BLaER1 (cell line): ENCODE data around the gene PRKCQ.

Experiments used
- H3K27ac ChIP-seq: shearing (Covaris generic); formaldehyde crosslinking; 2 replicates; pipeline ENCODE4 v1.8.1; 2022
- H3K27me3 ChIP-seq: shearing (Covaris generic); formaldehyde crosslinking; 2 replicates; pipeline ENCODE4 v1.8.1; 2022
- H3K36me3 ChIP-seq: shearing (Covaris generic); formaldehyde crosslinking; 2 replicates; pipeline ENCODE4 v1.8.1; 2022
- H3K4me1 ChIP-seq: shearing (Covaris generic); formaldehyde crosslinking; 2 replicates; pipeline ENCODE4 v1.8.1; 2022
- H3K4me2 ChIP-seq: shearing (Covaris generic); formaldehyde crosslinking; 2 replicates; pipeline ENCODE4 v1.8.1; 2022
- H3K4me3 ChIP-seq: shearing (Covaris generic); formaldehyde crosslinking; 2 replicates; pipeline ENCODE4 v1.8.1; 2022
- H3K9ac ChIP-seq: shearing (Covaris generic); formaldehyde crosslinking; 2 replicates; pipeline ENCODE4 v1.8.1; 2022
- H3K9me3 ChIP-seq: shearing (Covaris generic); formaldehyde crosslinking; 2 replicates; pipeline ENCODE4 v1.8.1; 2022
- H4K20me1 ChIP-seq: shearing (Covaris generic); formaldehyde crosslinking; 2 replicates; pipeline ENCODE4 v1.8.1; 2022
- Cebpa-rat ChIP-seq: shearing (Covaris generic); IDR thresholded peaks from 2 replicates; pipeline ENCODE4 v1.8.1; 2022

The PRKCQ gene

DNA sequence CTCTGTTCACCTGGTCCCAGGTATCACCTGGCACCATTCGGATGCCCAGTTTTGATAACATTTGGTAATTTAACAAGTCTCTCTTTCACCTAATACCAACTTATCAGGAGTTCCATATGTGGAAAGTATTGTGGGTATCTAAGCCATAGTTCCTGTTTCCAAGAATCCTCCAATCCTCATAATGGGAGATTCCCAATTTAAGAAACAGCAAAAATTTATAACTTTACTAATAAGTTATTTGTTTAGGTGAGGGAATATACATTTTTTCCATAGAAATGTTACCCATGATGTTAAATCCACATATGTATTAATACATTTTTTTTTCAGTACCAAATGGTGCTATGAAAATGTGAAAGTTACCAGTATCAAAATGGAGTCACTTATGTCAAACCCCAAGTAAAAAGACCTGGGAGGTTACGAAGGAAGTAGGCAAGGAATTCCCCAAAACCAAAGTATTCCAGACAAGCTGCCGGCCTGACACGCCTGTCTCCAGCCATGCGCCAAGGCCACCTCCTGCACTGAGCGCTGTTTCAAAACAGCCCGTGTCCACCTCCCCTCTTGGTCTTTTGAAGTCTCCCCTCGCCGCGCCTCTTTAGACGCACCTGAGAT, 44.8 kb downstream of the PRKCQ start:
- H4K20me1 ChIP-seq: no peaks in the 10 kb centered on the region
- no peak overlapping the region for H3K4me3 ChIP-seq
- no peak overlapping the region for H3K4me2 ChIP-seq
- peaks cover 5% of the 10 kb centered on the region for H3K36me3 ChIP-seq
- no peaks in the 10 kb centered on the region for H3K9me3 ChIP-seq
- no peak for TF ChIP-seq Cebpa-rat
- no peak overlapping the region for H3K9ac ChIP-seq
- peaks cover 13% of the 10 kb centered on the region for H3K4me1 ChIP-seq
- H3K27me3 ChIP-seq: no peaks in the 10 kb centered on the region
- H3K27ac ChIP-seq: no peak overlapping the region

- H3K4me1 ChIP-seq: peaks cover 2% of the 10 kb centered on the region
- H3K27ac ChIP-seq: no peak overlapping the region
- H3K36me3 ChIP-seq: peaks cover 5% of the 10 kb centered on the region
- 0 out of 2 replicates have a peak, but pooled peaks cover 7% of the 10 kb centered on the region for H4K20me1 ChIP-seq
- TF ChIP-seq Cebpa-rat: no peak
- H3K27me3 ChIP-seq: no peaks in the 10 kb centered on the region
- H3K4me3 ChIP-seq: no peak overlapping the region
- no peak overlapping the region for H3K4me2 ChIP-seq
- H3K9me3 ChIP-seq: no peaks in the 10 kb centered on the region
- no peak overlapping the region for H3K9ac ChIP-seq
Measured at GRCh38 chr10:6532321-6532720, 47.8 kb downstream of the PRKCQ start.

DNA sequence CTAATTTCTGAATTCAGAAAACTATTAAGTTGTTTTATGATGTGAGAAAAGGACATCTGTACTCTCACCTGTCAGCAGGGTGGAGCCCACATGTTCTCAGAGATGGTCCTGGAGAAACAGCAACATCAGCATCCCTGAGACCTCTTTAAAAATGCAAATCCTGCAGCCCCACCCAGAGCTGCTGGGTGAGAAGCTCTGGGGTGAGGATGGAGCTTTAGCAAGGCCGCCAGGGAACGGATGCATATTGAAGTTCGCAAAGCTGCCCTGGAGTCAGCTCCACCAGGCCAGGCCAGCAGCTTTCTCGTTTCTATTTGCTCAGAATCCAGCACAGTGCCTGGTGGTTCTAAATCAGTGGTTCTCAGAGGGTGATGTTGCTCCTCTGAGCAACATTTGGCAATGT, 49.1 kb downstream of the PRKCQ start:
- no peak for TF ChIP-seq Cebpa-rat
- Histone ChIP-seq H3K27ac (no peak overlapping the region), H3K9ac (no peak overlapping the region)

GRCh38 chr10:6530211-6530840, 49.8 kb downstream of the PRKCQ start:
- Histone ChIP-seq H4K20me1 (0 out of 2 replicates have a peak, but pooled peaks cover 7% of the 10 kb centered on the region), H3K9me3 (no peaks in the 10 kb centered on the region), H3K4me1 (no peaks in the 10 kb centered on the region), H3K9ac (no peak overlapping the region), H3K4me3 (no peak overlapping the region), H3K27ac (no peak overlapping the region), H3K27me3 (no peaks in the 10 kb centered on the region), H3K4me2 (no peak overlapping the region), H3K36me3 (peaks cover 3% of the 10 kb centered on the region; the same call in 1 of the 2 replicates)
- TF ChIP-seq Cebpa-rat: no peak

More for the DNA sequence above, 49.1 kb downstream of the PRKCQ start:
- Histone ChIP-seq H3K4me1 (no peaks in the 10 kb centered on the region), H4K20me1 (0 out of 2 replicates have a peak, but pooled peaks cover 7% of the 10 kb centered on the region), H3K9me3 (no peaks in the 10 kb centered on the region), H3K27me3 (no peaks in the 10 kb centered on the region), H3K36me3 (peaks cover 7% of the 10 kb centered on the region), H3K4me2 (no peak overlapping the region), H3K4me3 (no peak overlapping the region)

GRCh38 chr10:6528198-6528950, 51.7 kb downstream of the PRKCQ start:
- H3K4me3 ChIP-seq: no peak overlapping the region
- no peaks in the 10 kb centered on the region for H3K4me1 ChIP-seq
- peaks cover 3% of the 10 kb centered on the region; the same call in 1 of the 2 replicates for H3K36me3 ChIP-seq
- no peak for TF ChIP-seq Cebpa-rat
- H4K20me1 ChIP-seq: 0 out of 2 replicates have a peak, but pooled peaks cover 7% of the 10 kb centered on the region
- no peak overlapping the region for H3K27ac ChIP-seq
- no peaks in the 10 kb centered on the region for H3K27me3 ChIP-seq
- H3K4me2 ChIP-seq: no peak overlapping the region
- H3K9ac ChIP-seq: no peak overlapping the region
- no peaks in the 10 kb centered on the region for H3K9me3 ChIP-seq

DNA sequence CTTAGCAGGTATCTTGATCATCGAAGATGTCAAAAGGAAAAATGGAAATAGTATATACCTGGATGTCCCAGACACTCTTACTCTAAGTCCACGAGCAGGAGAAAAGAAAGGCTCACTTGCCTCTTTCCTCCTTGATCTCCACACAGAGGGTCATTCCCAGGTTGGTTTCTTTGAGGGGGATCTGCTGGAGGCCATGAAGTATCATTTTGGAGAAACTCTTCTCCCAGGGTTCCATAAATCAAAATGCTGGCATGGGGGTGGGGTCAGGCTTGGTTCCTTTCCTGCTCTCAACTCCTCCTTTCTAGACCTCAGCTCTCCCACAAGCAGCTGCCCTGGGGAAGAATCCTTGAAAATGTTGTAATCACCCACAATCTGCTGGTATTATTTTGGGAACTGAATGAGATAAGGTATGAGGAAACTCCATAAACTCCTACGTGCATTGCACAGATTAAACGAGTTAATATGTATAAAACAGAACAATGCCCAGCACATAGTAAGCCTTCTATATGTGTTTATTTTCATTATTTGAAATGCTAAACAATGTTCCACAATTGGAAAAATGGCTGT, 54.4 kb downstream of the PRKCQ start:
- TF ChIP-seq Cebpa-rat: no peak
- peaks cover 3% of the 10 kb centered on the region; the same call in 1 of the 2 replicates for H3K36me3 ChIP-seq
- H3K27me3 ChIP-seq: no peaks in the 10 kb centered on the region
- no peak overlapping the region for H3K27ac ChIP-seq
- no peaks in the 10 kb centered on the region for H3K4me1 ChIP-seq
- H3K4me3 ChIP-seq: no peak overlapping the region
- no peak overlapping the region for H3K9ac ChIP-seq
- 0 out of 2 replicates have a peak, but pooled peaks cover 7% of the 10 kb centered on the region for H4K20me1 ChIP-seq
- no peaks in the 10 kb centered on the region for H3K9me3 ChIP-seq
- H3K4me2 ChIP-seq: no peak overlapping the region

DNA sequence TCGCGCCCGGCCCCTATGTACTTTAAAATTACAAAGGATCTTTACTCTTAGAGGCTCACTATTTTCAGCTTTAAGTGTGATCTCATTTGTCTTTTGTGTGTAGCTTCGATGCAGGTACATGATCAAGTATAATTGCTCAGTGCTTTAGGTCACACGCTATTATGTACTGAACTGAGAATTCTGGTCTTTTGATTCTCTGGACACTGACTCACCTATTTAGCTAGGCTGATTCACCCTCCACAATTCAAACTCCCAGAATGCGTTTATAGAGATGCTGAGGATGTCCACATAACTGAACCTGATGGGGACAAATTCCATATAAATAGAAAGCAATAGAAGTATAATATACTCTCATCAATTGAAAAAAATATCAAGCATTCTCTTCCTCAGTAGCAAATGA, 57.8 kb downstream of the PRKCQ start:
- no peaks in the 10 kb centered on the region for H4K20me1 ChIP-seq
- no peak overlapping the region for H3K9ac ChIP-seq
- H3K4me1 ChIP-seq: no peaks in the 10 kb centered on the region
- H3K27ac ChIP-seq: no peak overlapping the region
- H3K4me3 ChIP-seq: no peak overlapping the region
- no peak overlapping the region for H3K4me2 ChIP-seq
- H3K36me3 ChIP-seq: peaks cover 7% of the 10 kb centered on the region; the same call in 1 of the 2 replicates
- H3K27me3 ChIP-seq: no peaks in the 10 kb centered on the region
- H3K9me3 ChIP-seq: no peaks in the 10 kb centered on the region
- TF ChIP-seq Cebpa-rat: no peak

- Histone ChIP-seq H3K27ac (no peak overlapping the region), H3K36me3 (peaks cover 5% of the 10 kb centered on the region), H3K4me3 (no peak overlapping the region), H3K4me2 (no peak overlapping the region), H3K9ac (no peak overlapping the region), H3K4me1 (no peaks in the 10 kb centered on the region), H3K9me3 (no peaks in the 10 kb centered on the region), H3K27me3 (no peaks in the 10 kb centered on the region), H4K20me1 (no peaks in the 10 kb centered on the region)
- no peak for TF ChIP-seq Cebpa-rat
Measured at GRCh38 chr10:6520138-6520537, 59.9 kb downstream of the PRKCQ start.

- Histone ChIP-seq H3K36me3 (peaks cover 17% of the 10 kb centered on the region), H3K9ac (no peak overlapping the region), H3K9me3 (no peaks in the 10 kb centered on the region), H3K4me1 (no peaks in the 10 kb centered on the region), H4K20me1 (no peaks in the 10 kb centered on the region), H3K27me3 (no peaks in the 10 kb centered on the region), H3K4me2 (no peak overlapping the region), H3K4me3 (no peak overlapping the region), H3K27ac (no peak overlapping the region)
- TF ChIP-seq Cebpa-rat: no peak
Measured at GRCh38 chr10:6518791-6519429, 61.2 kb downstream of the PRKCQ start.
